HPDE6-E6E7 (cell line): ENCODE results near the gene CCNI2.

Experiments
- DNase-seq: peaks from one replicate; pipeline ENCODE4 v3.0.0; 2011; ENCODE audit warnings: missing footprints; ENCODE audit errors: extremely low spot score

The CCNI2 gene

DNA sequence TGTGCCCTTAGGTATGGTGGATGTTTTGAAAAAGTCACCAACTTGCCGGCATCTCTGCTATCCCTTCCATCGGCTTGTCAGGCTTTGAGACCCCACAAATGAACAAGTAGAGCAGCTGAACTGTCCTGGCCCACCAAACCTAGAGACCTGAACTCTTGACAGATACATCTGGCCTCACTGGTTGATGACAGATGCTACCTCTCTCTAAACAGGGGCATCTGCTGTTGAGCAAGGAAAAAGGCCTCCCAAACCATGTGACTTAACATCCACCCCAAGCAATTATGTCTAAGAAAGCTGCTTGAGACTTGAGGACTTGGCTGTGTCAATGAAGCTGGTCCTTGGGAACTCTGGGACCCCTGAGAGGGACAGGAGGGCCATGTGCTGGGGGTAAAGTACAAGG lies 2.3 kb downstream of the CCNI2 start:
- DNase-seq, result no peak

DNA sequence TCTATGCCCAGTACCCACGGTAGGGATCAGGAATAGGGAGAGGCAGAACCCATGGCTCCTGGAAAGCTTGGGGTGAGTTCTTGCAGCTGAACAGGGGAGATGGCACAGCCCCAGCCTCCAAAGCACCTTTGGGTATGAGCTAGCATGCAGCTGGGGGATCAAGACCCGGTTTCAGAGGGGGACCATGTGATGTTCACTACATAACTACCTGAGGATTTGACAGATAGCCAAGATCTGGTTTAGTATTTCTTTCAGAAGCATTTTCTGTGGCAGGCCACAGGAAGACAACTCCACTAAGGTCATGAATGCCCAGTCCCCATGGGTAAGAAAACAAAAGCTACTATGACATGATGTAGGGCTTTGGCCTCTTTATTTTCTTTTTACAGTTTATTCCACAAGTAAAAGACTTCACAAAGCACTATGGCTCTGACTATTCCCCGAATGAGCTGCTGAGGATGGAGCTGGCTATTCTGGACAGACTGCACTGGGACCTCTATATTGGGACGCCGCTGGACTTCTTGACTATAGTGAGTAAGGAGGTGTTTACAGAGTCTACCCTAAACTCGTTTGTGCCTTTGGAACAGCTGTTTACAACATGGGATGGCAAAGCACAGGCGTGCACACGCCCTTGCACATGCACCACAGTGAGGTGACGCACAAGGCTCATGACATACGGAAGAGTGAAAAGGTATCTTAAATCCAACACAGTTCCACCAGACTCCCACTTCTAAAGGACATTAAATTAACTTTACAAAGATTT lies 3.4 kb downstream of the CCNI2 start:
- DNase-seq, result no peak

DNA sequence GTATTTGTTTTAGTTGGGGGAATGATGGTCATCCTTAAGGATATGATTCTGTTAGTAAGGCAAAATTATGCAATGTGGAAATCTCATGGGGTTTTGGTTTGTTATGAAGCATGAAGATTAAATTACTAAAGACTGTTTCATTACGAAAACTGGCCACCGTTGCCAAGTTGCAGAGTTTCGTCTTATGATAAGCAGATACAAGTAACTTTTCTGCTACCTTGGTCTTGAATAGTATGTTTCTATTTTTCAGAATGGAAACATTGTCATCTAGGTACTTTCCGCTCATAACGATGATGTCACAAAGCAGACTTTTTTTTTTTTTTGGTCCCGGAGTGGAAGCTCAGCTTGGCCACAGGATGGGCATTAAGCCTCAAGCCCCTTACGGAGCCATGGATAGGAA lies 4.2 kb downstream of the CCNI2 start:
- no peak for DNase-seq

DNA sequence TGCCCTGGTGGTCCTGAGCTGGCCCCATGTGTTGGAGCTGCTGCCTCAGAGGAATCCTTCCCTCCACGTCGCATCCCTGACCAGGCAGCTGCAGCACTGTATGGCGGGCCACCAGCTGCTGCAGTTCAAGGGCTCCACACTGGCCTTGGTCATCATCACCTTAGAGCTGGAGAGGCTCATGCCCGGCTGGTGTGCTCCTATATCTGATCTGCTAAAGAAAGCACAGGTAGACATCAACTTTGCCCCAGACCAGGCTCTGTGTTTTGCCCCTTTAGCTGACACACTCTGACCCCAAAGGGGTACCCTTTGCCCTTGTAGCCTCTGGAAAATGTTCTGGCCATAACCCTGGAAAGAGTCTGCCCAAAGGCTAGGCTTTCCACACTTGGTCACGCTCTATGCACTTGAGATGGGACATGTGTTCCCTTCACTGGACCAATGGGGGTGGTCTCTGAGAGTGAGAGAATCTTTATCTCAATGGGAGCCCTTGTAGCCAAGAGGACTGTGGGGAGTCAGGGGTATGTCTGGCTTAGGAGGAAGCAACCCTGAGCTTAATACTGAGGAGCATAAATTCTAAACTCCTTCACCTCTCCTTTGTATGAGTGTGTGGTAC lies 4.8 kb downstream of the CCNI2 start:
- DNase-seq, result no peak

DNA sequence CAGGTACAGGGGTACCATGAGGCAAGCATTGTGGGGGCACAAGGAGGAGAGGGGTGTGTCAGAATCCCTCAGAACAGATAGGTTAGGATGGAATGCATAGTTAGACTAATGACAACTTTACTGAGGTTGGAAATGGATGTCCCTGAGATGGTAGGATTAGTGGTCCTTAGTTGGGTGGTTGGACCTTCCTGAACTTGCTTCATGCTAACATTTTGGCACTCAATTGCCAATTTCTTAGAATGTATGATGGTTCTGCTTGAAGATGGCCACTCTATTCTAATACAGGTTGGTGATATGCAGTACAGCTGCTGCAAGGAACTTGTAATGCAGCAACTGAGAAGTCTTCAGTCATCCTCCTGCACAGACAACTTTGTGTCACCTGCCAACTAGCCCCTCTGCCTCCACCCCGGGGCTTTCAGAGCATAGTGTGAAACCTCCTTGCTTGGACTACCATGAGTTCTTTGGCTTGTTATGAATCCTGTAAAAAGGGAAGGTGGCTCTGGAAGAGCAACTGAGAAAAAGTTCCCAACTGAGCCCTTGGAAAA lies 5.4 kb downstream of the CCNI2 start:
- DNase-seq, result no peak

DNA sequence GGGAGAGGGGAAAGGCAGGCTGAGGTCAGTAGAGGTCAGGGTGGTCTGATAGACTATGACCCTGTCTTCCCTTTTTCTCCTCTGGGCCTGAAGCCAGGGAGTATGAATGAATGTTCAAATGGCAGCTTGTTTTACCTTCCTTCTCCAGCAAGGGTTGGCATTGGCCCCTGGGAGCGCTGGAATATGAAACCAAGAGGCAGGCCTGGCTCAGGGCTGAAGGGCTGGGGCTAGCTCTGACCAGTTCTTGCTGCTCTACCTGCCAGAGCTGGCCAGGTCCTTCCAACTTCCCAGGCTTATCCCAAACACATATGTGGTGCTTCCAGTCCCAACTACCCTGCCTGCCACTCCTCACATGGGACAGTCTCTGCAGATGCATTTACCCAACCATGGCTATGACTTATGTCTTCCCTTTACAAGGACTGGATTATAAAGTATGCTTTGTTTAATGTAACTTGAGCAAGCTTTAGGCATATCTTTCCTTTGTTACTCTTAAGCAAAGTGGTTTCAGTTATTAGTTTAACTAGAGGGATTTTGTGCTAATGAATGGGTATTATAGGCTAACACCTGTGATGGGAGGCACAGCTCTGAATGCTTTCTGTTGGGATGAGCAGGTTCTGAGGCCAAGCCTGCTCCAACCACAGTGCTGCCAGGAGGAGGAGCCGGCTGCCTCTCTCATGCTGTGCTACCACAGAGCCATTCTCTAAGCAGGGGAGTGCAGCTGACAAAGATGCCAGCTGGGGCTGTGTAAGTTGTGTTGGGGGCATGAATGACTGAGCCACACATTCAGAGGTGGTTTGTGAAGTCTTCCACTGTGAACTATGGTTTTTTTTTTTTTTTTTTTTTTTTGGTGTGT lies 6.1 kb downstream of the CCNI2 start:
- DNase-seq, result no peak

DNA sequence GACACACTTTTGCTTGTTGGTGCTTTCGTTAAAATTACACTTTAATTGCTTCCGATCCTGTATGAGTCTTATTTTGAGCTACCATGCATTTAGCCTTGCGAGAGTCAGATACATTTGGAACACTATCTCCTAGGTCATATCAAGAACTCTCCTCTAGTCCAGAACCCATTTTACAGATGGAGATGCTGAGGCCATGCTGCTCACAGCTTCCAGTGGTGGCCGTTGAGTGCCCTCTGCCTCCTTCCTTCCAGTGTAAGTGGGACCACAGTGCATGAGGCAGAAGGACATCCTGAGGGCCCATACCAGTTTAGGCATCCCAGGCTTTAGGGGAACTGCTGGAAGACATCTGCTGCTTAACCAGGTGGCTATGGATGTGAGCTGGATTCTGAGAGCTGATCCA lies 6.9 kb downstream of the CCNI2 start:
- DNase-seq, result no peak

DNA sequence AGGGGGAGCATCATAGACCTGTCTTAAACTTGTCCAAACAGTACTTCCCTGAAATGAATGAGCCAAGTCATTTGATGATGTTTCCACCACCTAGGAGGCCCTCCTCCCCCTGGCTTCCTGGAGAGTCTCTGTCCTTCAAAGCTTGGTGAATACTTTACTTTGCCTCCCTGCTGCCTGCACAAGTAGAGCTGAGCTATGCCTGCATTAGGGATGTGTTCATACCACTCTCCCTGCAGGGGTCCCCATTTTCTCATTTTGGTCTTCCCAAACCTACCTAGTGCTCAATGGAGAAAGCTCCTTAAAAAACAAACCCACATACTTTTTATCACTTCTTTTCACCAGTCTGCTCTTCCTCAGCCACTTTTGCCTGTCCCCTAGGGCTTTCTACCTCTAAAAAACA lies 7.7 kb downstream of the CCNI2 start:
- no peak for DNase-seq

DNA sequence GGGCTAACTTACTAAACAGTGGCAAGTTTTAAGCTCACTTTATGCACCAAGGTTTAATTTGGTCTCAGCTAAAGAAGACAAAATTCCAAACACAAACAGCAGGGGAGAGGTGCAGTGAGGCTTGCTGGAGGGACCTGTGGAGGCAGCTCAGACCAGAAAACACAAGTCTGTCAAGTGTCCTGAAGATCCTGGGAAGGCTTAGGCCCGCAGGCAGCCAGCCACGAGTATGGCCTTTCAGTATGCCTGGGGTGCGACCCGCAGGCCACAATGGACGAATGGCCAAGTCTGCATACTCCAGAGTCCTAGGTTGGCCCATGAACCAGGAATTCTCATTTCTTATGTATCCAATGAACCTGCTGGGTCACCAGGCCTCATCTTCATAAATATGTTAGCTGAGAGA lies 9.3 kb downstream of the CCNI2 start:
- DNase-seq, result no peak

DNA sequence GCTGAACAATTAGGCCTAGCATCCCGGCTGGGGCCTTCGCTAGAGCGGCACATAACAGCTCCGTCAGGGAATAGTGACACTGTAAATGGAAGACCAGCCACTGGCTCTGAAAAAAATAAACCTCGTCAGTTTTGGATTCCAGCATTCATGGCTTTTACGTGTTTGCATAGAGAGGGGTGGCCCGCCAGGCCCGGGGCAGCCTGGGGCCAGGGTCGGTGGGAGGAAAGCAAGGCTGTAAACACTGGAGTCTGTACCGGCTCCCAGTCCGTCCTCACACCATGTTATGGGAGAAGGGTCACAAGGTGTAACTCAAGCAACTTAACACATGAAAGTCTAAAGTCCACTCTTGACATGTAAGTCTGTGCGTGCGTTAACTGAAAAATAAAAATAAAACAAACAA lies 11.2 kb downstream of the CCNI2 start:
- DNase-seq, result no peak

DNA sequence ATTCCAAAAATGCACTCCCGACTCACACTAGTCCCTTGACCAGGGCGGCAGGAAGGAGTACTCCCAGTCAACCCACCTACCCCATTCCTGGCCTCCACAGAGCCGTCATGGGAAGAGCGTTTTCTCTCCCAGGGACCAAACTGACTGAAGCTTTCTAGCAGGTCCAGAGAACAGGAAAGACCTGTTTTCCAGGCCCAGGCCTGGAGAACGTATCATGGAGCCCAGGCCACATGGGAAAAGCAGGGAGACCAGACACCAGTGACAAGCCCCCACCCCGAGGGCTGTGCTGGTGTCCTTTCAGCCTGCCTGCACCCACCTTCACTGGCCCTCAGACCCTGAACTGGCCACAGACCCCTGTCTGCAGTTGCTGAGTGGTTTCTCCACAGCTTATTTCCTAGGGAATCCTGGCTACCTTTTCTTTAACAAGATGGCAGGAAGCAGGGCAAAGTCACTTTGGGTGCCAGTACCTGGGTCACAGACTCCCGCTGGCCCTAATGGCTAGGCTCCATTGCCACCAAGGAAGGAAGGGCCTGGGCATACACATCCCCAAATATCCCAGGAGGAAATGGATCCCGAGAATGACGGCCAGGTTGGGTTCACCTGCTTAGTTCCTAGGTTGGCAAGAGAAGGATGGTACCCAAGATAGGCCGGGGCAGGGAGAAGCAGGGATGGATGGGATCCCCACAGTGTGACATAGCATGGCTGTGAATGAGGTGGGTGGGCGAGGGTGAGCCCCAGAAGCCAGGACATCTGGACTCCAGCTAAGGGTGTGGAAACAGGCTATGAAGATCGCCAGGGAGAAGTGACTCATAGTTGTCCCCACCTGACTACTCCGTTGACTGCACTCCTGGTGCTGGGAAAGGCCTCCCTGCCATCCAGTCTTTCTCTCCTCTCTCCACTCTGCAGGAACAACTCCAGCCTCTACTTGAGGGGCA lies 12.2 kb downstream of the CCNI2 start:
- no peak for DNase-seq

DNA sequence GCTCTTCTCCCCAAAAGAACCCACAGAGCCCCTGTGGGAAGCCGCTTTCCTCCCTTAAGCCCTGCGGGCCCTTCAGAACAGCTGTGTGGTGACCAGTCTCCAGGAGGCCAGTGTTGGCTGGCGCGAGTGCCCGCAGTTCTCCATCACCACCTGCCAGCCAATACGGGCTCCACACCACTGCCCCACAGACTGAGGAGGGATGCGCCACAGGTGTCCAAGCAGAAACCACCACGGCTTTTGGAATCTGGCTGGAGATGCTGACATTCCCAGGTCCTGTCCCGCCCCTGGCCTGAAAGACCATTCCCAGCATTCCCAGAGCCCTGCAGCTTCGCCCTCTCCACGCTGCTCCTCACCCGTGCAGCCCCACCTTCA lies 12.8 kb downstream of the CCNI2 start:
- no peak for DNase-seq

DNA sequence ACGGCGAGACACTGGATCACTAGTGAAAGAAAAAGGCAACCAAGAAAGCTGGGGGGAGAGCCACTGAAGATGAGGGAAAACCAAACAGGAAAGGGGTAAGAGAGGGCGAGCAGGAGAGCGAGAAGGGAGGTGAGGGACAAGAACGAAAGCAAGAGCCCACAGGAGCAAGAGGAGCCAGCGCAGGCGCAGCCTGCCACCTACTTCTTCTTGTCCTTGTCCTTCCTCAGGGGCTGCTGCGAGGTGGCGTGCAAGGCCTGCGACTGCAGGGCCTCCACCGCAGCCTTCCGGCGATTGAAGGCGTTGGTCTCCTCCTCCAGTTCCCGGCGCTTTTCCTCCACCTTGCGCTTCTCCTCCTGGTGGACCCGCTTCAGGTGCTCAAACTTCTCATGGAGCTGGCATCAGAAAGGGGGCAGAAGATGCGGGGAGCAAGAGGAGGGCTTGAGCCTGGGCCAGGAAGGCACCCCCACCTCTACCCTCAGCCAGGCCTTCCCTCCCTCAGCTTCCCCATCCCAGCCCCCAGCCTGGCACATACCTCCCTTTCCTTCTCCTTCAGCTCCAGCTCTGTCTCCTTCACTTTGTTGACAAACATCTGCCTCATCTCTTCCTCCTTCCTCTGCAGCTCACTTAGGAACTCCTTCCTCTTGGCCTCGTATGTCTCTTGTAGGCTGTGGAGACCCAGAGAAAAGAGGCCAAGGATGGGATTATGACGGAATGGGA lies 13.5 kb downstream of the CCNI2 start:
- DNase-seq, result no peak

DNA sequence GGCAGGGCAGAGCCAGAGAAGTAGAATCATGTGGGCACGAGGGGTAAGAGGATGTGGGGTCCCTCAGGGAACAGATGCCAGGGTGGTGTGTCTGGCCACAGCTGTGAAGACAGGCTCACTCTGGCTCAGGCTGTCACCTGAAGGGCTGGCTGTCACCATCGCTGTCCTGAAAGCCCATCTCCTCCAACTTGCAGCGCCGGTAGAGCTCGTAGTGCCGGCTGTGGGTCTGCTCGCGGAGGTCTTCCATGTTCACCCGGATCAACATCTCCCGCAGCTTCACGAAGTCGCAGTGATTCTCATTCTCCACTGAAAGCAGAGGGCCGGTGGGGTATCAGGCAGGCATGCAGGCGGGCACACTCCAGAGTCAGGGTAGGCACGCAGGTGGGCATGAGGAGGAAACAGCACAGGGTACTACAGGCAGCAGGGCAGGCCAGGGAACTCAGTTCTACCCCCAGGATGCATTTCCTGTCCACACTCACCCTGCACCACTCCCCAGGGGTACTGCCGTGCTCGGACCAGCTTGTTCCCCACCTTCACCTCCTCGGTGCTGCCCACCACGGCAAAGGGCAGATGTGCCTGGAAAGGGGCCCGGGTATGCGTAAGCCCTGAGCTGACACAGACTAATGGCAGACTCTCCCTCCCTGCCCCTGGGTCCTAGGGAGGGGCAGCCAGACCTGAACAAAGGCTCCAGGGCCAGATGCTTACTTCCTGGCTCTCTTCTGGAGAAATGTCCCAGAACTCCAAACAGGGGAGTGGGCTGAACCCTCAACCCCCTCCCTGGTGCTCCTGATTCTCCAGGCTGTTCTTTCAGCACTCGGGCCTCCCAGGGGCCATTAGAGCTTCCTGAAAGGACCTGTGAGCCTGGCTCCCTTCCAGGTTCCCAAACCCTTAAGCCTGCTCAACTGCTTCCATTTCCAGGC lies 14.4 kb downstream of the CCNI2 start:
- DNase-seq, result no peak

DNA sequence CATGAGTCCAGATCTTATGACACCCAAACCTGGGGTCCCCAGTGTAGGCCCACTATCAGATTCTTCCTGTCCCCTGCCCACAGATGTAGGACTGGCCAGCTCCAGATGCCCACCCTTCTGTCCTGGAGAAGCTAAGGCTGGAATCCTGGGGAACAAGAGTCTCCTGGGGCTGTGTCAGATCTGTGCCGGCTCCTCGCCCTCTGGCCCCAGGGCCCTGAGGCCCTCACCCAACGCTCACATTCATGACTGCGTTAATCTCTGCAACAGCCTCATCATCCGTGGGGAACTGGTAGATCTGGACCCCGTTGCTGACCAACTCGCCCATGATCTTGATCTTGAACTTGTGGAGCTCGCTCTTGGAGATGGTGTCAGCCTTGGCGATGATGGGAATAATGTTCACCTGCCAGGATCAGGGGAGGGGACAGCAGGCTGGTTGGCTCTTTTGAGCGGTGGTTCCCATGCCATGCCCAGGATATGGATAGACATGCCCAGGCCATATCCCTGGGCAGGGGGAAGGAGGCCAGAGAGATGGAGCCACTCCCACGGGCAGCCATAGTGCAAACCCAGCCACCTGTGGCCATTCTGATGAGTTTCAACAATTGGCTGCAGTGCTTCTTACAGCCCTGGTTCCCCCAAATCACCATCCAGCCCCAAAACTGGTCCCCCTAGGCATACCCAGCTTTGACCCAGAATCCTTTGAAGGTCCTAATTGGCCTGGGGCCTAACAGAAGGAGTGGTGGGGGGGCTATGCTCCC lies 15.2 kb downstream of the CCNI2 start:
- no peak for DNase-seq

DNA sequence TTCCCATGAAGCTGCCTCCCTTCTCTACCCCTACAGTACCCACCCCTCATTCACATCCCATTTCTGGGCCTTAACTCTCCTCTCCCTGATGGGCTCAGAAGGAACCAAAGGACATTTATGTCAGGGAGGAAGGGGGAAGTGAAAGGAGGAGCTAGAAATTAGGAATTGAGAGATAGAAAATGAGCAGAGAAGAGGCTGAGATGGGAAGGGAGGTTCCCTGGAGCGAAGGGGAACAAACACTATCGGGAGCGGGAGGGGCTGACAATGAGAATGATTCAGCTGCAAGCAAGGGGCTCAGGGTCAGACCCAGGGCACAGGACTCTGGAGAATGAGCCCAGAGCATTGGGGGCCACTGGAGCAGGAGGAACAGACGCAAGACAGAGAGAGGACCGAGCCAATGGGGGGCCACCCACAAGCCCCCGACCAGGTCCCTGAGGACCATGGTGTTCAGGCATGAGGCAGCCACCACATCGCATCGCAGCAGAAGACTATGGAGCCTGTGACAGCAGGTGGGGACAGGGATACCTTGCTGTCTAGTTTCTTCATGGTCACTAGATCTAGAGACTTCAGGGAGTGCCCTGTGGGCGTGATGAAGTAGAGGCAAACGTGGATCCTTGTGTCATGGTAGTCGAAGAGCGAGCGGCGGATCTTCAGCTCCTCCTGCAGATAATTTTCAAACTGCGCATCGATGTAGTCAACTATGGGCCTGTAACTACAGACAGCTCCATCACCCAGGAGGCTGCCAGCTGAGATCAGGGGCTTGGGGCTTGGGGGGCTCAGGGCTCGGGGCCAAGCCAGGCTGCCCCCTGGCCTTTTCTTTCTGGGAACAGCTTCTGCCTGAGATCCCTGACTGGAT lies 16.2 kb downstream of the CCNI2 start:
- no peak for DNase-seq

DNA sequence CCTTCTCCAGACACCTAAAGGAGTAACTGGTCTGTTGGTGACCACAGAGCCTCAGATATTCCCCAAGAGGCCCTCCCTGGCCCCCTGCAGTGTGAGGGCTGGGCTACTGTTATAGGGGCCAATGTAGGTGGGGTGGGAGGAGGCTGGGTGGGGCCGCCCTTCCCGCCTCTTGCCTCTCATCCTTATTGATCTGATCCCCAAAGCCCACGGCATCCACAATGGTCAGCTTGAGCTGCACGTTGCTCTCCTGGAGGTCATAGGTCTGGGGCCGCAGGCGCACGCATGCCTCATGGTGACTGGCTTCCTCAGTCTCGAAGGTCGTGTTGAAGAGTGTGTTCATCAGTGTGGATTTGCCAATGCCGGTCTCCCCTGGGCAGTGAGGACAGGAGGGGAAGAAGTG lies 16.8 kb downstream of the CCNI2 start:
- no peak for DNase-seq

DNA sequence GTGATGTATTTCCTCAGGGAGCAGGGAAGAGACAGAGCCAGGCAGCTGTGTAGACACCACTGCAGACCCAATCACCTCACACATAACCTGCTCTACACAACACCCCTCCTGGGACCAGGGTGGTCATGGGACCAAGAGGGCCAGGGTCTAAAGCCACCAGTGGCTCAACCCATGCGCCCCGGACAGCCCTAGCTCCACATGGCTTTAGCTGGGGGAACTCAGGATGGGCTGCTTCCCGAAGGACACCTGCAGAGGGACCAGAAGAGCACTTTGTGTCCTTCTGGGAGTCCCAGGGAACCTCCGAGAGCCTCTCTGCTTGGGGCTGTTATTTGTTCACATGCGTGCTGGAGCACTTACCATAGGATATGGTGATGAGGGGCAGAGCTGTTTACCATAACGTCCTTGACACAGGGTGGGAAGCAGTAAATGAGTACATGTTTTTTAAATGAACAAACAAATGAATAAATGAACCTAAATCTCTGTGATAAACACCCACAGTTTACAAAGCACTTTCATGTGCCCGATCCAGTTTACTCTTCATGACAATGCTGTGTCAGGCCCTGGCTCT lies 17.5 kb downstream of the CCNI2 start:
- no peak for DNase-seq
